Activated T-cell treated with anti-CD3 and anti-CD28 coated beads for 1 hour (primary cell): Measurements from ENCODE around the gene OR2Z1.
"Not testable (repeated sequence)": the region's sequence is repeated elsewhere in the genome, so short reads cannot be mapped to it uniquely, and the experiment has no call there.

ENCODE experiments used
- DNase-seq: peaks from one replicate; pipeline ENCODE4 v3.0.0-alpha.2; 2020; ENCODE audit warnings: low read depth

Gene OR2Z1

GRCh38 chr19:8702350-8702749 lies 19.1 kb upstream of the OR2Z1 start:
- DNase-seq = no peak

DNA sequence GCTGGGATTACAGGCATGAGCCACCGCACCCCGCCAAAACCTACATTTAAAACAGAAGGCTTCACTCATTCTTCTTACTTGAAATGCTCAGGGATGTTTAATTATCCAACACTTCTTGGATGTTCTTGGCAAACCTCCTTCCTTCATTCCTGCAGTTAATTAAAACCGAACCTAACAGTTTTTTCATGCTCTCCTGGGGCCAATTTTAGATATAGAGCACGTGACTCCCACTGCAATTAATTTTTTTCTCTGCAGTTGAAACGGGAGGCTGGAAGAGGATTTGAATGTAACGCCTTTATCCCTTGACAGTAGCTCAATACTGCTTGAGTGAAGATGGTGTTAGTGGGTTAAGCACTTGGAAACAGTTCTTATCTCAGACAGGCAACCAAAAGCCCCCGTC lies 18.2 kb upstream of the OR2Z1 start:
- DNase-seq = no peak

DNA sequence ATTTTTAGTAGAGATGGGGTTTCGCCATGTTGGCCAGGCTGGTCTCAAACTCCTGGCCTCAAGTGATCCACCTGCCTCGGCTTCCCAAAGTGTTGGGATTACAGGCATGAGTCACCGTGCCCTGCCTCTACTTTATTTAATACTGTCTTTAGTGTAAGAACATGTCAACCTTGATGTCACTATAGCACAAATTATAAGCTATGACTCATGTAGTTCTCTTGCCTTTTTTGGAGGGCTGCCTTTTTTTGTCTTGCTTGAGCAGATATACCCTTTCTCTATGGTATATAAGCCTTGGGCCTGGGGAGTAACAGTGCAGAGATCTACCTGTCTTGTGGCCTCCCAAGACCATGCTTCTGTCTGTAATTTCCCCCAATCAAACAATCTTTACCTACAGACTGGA lies 16.1 kb upstream of the OR2Z1 start:
- not testable (repeated sequence) for DNase-seq

- DNase-seq = no peak
Observed at GRCh38 chr19:8705742-8706141, 15.7 kb upstream of the OR2Z1 start.

DNA sequence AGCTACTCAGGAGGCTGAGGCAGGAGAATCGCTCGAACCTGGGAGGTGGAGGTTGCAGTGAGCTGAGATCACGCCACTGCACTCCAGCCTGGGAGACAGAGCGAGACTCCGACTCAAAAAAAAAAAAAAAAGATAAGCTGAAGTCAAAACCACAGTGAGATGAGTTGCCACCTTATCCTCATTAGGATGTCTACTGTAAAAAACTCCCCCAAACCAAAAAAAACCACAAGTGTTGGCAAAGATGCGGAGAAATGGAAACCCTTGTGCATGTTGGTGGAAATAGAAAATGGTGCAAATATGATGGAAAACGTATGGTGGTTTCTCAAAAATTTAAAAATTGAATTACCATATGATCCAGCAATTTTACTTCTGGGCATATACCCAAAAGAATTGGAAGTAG lies 11.1 kb upstream of the OR2Z1 start:
- not testable (repeated sequence) for DNase-seq

DNA sequence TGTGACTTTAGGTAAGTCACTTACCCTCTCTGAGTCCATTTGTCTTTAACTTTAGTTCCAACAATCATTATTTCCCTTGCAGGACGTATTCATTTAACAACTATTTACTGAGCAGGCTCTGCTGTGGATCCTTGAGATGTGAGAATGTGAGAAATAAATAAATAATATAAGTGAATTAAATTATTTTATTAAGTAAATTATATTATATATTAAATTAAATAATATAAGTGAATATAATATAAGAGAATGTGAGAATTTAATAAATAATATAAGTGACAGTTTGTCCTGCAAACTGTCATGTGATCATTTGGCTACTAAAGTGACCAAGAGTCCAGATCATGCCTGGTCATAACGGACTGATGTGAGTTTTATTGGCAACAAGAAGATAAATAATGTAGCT lies 598 bp downstream of the OR2Z1 start:
- DNase-seq = no peak

- DNase-seq = no peak
Observed at GRCh38 chr19:8724276-8724675, 2.8 kb downstream of the OR2Z1 start.

- no peak for DNase-seq
Observed at GRCh38 chr19:8731428-8732169, 10.2 kb downstream of the OR2Z1 start.

DNA sequence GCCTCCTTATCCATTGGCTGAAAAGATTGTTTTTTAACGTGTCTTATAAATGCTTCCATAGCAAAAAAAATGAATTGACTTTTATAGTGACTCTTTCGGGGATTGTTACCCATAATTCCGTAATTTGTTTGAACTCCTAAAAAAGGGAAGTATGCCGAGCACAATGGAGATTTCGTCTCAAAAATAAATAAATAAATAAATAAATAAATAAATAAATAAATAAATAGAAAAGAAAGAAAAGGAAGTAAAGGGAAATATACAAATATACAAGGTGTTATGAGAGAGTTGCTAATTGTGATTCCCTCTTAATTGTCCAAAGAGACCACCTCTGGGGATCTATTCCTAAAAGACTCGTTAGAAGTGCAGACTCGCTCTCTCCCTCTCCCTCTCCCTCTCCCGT lies 16.9 kb downstream of the OR2Z1 start:
- DNase-seq = no peak

GRCh38 chr19:8739291-8740065 lies 18.0 kb downstream of the OR2Z1 start:
- DNase-seq = not testable (repeated sequence)

DNA sequence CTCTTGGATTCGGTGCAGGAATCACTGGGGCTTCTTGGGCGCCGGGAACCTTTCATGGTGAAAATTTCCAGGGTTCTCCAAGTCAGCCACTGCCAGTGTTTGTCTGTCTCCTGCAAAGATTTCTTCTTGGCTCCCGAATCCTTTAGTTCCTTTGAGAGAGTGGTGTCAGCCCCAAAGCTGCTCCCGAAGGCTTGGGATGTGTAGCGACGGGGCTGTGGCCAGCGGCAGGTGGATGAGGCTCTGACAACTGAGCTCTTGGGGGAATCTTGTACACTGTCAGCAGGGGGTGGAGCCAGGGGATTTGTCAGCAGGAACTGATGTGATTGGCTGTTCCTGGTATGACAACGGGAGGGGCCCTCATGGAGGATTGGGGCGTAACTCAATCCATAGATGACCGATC lies 45.8 kb downstream of the OR2Z1 start:
- not testable (repeated sequence) for DNase-seq

DNA sequence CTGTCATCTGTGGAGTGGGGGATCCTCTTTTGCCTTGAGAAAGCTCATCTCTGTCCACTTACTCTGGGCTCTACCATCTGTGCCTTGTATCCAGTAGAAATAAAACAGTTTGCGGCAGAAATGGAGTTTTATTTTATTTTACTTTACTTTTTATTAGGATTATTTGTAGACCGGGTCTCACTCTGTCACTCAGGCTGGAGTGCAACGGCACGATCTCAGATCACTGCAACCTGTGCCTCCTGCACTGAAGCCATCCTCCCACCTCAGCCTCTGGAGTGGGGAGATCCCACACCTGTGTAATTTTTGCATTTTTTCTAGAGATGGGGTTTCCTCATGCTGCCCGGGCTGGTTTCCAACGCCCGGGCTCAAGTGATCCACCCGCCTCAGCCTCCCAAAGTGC lies 47.8 kb downstream of the OR2Z1 start:
- not testable (repeated sequence) for DNase-seq

- DNase-seq = not testable (repeated sequence)
Observed at GRCh38 chr19:8773587-8773986, 52.2 kb downstream of the OR2Z1 start.
